Measurements from ENCODE around the gene C12orf50. TPM values are rescaled to one million over a fixed set of nuclear protein-coding genes. Genes with fewer than 3 reads are reported as not detected.
A peak's percentile ranks its signal among the peaks of the same experiment; 100 is the strongest.

The C12orf50 gene
- total RNA-seq, 1 donor from 2014 or later = not detected

DNA sequence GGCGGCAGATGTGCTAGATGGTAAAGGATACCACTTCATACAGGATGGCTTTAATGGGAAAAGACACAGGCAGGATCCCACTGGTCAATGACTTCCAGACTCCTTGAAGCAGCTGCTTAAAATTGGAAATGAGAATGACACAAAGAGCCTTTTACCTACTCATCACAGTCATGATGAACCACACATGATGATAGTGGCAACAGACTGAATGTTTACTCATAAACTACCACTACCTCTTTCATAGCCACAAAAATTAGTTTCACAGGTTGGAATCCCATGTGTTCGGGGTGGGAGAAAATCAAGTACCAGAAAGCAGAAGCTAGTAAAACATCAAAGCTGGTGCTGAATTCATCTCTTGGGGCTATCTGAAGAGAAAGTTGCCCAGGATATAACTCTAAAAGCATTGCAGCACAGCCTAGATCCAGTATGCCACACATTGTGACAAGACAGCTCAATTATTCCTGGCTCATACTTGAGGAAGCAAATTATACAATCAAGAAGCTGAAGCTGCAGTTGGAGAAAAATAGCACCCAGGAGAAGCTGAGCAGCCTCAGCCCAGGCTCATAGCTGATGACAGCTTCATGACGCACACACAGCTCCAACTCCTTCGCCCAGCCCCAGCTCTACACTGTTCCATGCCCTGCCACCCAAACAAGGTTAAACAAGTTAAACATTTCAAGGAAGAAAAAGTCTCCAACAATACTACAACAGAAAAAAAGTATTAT lies 29.0 kb upstream of the C12orf50 start:
- intact Hi-C loops (cut with DNase I) = no loop called here
- no peaks in the 10 kb centered on the region for H3K27me3 ChIP-seq
- no peaks in the 10 kb centered on the region for H3K4me1 ChIP-seq
- no peak overlapping the region for H3K4me3 ChIP-seq
- H3K27ac ChIP-seq = no peak overlapping the region
- ATAC-seq (peak; percentile 17), DNase-seq (no peak)
- H3K36me3 ChIP-seq = peaks cover 54% of the 10 kb centered on the region
- no peaks in the 10 kb centered on the region for H3K9me3 ChIP-seq
- TF ChIP-seq, protein P1, sequence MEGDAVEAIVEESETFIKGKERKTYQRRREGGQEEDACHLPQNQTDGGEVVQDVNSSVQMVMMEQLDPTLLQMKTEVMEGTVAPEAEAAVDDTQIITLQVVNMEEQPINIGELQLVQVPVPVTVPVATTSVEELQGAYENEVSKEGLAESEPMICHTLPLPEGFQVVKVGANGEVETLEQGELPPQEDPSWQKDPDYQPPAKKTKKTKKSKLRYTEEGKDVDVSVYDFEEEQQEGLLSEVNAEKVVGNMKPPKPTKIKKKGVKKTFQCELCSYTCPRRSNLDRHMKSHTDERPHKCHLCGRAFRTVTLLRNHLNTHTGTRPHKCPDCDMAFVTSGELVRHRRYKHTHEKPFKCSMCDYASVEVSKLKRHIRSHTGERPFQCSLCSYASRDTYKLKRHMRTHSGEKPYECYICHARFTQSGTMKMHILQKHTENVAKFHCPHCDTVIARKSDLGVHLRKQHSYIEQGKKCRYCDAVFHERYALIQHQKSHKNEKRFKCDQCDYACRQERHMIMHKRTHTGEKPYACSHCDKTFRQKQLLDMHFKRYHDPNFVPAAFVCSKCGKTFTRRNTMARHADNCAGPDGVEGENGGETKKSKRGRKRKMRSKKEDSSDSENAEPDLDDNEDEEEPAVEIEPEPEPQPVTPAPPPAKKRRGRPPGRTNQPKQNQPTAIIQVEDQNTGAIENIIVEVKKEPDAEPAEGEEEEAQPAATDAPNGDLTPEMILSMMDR (IDR thresholded peaks at IDR 0.05) = no peak

DNA sequence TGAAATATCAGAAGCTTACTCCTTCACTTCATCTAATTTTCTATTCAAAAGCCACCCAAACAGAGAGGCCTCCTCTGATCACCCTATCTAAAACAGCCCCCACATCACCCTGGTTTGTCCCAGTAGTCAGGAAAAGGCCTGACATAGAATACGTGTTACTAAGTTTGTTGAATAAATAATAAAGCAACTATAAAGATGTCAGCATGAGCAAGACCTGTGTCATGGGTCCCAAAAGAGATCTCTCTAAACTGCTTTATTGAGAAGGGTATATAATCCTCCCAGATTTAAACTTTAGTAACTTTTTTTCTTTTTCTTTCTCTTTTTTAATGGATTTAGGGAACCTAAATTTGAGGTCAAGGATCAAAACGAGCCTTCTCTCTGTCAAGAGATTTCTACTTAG lies 27.4 kb upstream of the C12orf50 start:
- Histone ChIP-seq H3K4me1 (no peaks in the 10 kb centered on the region), H3K27me3 (no peaks in the 10 kb centered on the region), H3K36me3 (peaks cover 56% of the 10 kb centered on the region), H3K27ac (no peak overlapping the region), H3K4me3 (no peak overlapping the region), H3K9me3 (no peaks in the 10 kb centered on the region)
- intact Hi-C loops (cut with DNase I) = no loop called here
- TF ChIP-seq, protein P1 (IDR thresholded peaks at IDR 0.05) = no peak
- ATAC-seq (no peak), DNase-seq (no peak)

DNA sequence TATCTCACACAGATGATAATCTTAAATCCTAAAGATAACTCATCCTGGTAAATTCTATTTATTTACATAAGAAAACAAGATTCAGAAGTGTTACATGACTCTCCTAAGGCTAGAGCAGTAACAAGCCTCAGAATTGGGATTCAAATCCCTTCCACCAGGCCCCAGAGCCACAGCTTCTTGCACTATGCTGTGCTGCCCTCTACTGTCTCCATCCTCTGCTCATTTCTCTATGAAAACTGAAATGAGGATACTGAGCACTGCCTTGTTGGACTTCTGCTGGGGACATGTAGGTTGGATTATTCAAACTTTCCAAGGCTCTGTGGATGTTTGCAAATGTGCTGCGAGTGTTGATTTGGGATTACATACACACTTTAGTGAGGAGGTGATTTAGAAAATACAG lies 23.5 kb upstream of the C12orf50 start:
- TF ChIP-seq, protein P1 (IDR thresholded peaks at IDR 0.05) = peak; percentile 30
- intact Hi-C loops (cut with DNase I) = no loop called here
- Histone ChIP-seq H3K36me3 (peaks cover 62% of the 10 kb centered on the region), H3K4me1 (no peaks in the 10 kb centered on the region), H3K4me3 (no peak overlapping the region), H3K27me3 (no peaks in the 10 kb centered on the region), H3K27ac (no peak overlapping the region), H3K9me3 (no peaks in the 10 kb centered on the region)
- ATAC-seq = peak; percentile 69
- DNase-seq = no peak

DNA sequence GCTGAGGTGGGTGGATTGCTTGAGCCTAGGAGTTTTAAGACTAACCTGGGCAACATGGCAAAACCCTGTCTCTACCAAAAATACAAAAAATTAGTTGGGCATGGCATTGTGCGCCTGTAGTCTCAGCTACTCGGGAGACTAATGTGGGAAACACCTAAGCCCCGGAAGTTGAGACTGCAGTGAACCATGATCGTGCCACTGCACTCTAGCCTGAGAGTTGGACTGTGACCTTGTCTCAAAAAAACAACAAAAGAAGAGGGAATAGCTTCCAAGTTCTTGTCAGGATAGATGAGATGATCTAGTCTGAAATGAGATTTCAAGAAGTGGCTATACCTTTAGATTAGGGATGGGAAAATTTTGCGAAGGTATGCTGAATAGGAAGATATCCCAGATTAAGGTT lies 14.8 kb upstream of the C12orf50 start:
- Histone ChIP-seq H3K9me3 (no peaks in the 10 kb centered on the region), H3K4me1 (no peaks in the 10 kb centered on the region), H3K27ac (no peak overlapping the region), H3K36me3 (peaks cover 60% of the 10 kb centered on the region), H3K4me3 (no peak overlapping the region), H3K27me3 (no peaks in the 10 kb centered on the region)
- no peak for ATAC-seq
- TF ChIP-seq, protein P1 (IDR thresholded peaks at IDR 0.05) = no peak
- no peak for DNase-seq
- intact Hi-C loops (cut with DNase I) = no loop called here

DNA sequence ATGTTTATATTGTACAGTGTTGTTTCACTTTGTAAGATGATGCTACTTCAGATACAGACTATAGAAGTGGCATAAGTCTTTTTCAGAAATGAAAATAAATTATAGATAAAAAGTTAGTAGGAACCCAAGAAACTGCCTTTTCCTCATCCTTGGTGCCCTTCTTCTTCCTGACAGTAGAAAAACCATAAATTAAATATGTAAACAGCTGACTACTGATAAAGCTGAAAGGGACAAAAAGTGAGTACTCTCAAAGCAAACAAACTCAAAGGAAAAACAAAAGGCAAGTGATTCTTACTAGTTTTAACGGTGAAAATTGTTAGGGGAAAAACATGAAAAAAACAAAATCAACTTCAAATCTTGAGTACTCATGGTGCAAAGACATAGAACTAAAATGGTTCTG lies 8.6 kb upstream of the C12orf50 start:
- Histone ChIP-seq H3K4me1 (peaks cover 14% of the 10 kb centered on the region), H3K27ac (no peak overlapping the region), H3K27me3 (no peaks in the 10 kb centered on the region), H3K4me3 (no peak overlapping the region), H3K9me3 (no peaks in the 10 kb centered on the region), H3K36me3 (no peaks in the 10 kb centered on the region)
- ATAC-seq (no peak), DNase-seq (no peak)
- TF ChIP-seq, protein P1 (IDR thresholded peaks at IDR 0.05) = no peak
- intact Hi-C loops (cut with DNase I) = no loop called here
